Cardiac muscle cell (in vitro differentiated cells and primary cell): ENCODE data around the gene TPRG1. TPM values are rescaled to one million over a fixed set of nuclear protein-coding genes. Genes with fewer than 3 reads are reported as not detected.

Experiments
- DNase-seq, 2 donors: peaks; one replicate each; pipeline versions ENCODE4 v3.0.0 to v3.0.0-alpha.2; 2010 to 2017; ENCODE audit warnings: low read depth in 1 of 2, low spot score in 1 of 2
- H3K27ac ChIP-seq: fragments of 200-600 bp; sonication (generic); 2 replicates; pipeline ENCODE4 v1.5.1; 2016
- H3K27me3 ChIP-seq: fragments of 200-600 bp; sonication (generic); 2 replicates; pipeline ENCODE4 v1.6.0; 2016; ENCODE audit warnings: control low read depth
- H3K36me3 ChIP-seq: fragments of 200-600 bp; sonication (generic); 2 replicates; pipeline ENCODE4 v1.5.1; 2016; ENCODE audit warnings: control low read depth
- H3K4me1 ChIP-seq: fragments of 200-600 bp; sonication (generic); 2 replicates; pipeline ENCODE4 v1.8.1; 2017; ENCODE audit warnings: low read depth, mild to moderate bottlenecking, mixed run types
- H3K4me3 ChIP-seq: fragments of 200-600 bp; sonication (generic); 2 replicates; pipeline ENCODE4 v1.5.1; 2016; ENCODE audit warnings: mild to moderate bottlenecking
- H3K9me3 ChIP-seq: fragments of 200-600 bp; sonication (generic); 2 replicates; pipeline ENCODE4 v1.5.1; 2017; ENCODE audit warnings: low read depth, mild to moderate bottlenecking, control low read depth
- polyA plus RNA-seq: library from polyadenylated mRNA; unstranded; fragments of >200 nt; fragmentation: Nextera tagmentation; extraction: Ambion mirVana; gene quantifications from 2 replicates; pipeline ENCODE4 v1.2.1, GENCODE V29; 2016
- total RNA-seq: library from RNA; depleted of rRNA; stranded (reverse); fragments of >200 nt; gene quantifications from 2 replicates; pipeline ENCODE4 v1.2.3, GENCODE V29; 2016
- TF ChIP-seq, protein P1 (sequence below): IDR thresholded peaks from 2 replicates; pipeline ENCODE4 v1.5.1; 2012; ENCODE audit warnings: low read depth, mild to moderate bottlenecking, low read length

The TPRG1 gene
- total and polyA plus RNA-seq, 2 experiments from 2014 or later, result 0.09 to 0.48 TPM

- no peaks in the 10 kb centered on the region for H3K36me3 ChIP-seq
- no peaks in the 10 kb centered on the region for H3K27me3 ChIP-seq
- H3K9me3 ChIP-seq, result no peaks in the 10 kb centered on the region
- H3K27ac ChIP-seq, result no peak overlapping the region
- H3K4me1 ChIP-seq, result no peaks in the 10 kb centered on the region
- TF ChIP-seq, protein P1, sequence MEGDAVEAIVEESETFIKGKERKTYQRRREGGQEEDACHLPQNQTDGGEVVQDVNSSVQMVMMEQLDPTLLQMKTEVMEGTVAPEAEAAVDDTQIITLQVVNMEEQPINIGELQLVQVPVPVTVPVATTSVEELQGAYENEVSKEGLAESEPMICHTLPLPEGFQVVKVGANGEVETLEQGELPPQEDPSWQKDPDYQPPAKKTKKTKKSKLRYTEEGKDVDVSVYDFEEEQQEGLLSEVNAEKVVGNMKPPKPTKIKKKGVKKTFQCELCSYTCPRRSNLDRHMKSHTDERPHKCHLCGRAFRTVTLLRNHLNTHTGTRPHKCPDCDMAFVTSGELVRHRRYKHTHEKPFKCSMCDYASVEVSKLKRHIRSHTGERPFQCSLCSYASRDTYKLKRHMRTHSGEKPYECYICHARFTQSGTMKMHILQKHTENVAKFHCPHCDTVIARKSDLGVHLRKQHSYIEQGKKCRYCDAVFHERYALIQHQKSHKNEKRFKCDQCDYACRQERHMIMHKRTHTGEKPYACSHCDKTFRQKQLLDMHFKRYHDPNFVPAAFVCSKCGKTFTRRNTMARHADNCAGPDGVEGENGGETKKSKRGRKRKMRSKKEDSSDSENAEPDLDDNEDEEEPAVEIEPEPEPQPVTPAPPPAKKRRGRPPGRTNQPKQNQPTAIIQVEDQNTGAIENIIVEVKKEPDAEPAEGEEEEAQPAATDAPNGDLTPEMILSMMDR, result no peak
- no peak for DNase-seq
- H3K4me3 ChIP-seq, result no peak overlapping the region
These were observed 33.2 kb downstream of the TPRG1 start for GRCh38 chr3:189204937-189205336.

DNA sequence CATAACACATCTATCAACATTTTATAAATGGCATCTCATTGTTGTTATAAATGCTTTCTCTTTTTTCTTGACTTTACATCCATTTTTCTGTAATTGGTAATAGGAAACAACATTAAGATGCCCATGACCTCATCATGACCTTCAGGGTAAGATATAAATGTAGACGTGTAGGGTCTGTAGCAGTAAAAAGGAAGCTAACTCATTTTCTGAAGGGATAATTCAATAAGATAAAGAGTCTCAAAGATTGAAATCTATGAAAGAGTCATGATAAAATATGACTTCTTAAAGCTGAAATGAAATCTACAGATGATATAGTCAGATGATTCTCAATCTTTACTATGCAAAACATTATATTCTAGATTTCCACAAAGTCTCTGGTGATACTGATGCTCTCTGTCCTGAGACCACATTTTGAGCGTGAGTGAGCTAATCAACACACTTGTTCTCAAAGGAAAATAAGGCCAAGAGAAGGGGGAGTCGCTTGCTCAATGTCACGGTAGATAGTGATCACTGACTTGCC, 38.5 kb downstream of the TPRG1 start:
- TF ChIP-seq, protein P1, result no peak
- H3K27me3 ChIP-seq, result no peaks in the 10 kb centered on the region
- no peaks in the 10 kb centered on the region for H3K9me3 ChIP-seq
- DNase-seq, result no peak
- H3K27ac ChIP-seq, result no peak overlapping the region
- H3K36me3 ChIP-seq, result no peaks in the 10 kb centered on the region
- no peaks in the 10 kb centered on the region for H3K4me1 ChIP-seq
- no peak overlapping the region for H3K4me3 ChIP-seq

- Histone ChIP-seq H3K9me3 (no peaks in the 10 kb centered on the region), H3K27me3 (no peaks in the 10 kb centered on the region), H3K36me3 (no peaks in the 10 kb centered on the region), H3K27ac (no peak overlapping the region), H3K4me1 (no peaks in the 10 kb centered on the region), H3K4me3 (no peak overlapping the region)
- TF ChIP-seq, protein P1, result no peak
- DNase-seq, result no peak
These were observed 40.9 kb downstream of the TPRG1 start for GRCh38 chr3:189212681-189213080.

GRCh38 chr3:189214651-189215050, 42.9 kb downstream of the TPRG1 start:
- no peaks in the 10 kb centered on the region for H3K4me1 ChIP-seq
- H3K4me3 ChIP-seq, result no peak overlapping the region

DNA sequence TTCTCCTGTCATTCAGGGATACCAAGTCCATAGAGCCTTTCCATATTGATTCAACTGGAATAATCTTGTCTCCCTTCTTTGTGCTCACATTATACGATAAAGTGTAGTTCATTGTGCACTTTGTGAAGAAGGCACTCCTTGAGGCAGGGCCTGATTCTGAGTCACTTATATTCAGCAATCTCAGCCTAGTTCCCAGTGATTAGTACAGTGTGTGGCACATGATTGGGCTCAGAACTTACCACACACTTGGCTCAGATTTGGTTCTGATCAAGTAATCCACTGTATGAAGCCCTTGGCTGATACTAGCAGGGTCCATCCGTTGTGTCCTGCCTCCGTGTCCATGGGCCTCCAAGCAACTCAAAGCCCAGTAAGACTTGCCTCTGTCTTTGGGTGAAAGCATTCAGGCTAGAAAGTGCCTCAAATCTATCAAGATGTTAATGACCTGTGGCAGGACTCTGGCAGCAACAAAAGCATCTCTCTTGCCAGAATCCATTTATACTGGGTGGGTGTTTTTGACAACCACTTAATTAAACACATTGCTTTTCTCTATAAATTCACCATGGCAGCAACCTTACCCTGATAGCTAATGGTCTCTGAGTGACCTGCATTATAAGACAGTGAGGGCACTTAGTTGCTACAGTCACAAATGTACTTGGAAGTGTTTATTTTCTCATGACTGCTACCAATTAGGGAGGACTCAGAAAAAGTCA, 51.3 kb downstream of the TPRG1 start:
- TF ChIP-seq, protein P1, result no peak
- Histone ChIP-seq H3K9me3 (no peaks in the 10 kb centered on the region), H3K4me1 (no peaks in the 10 kb centered on the region), H3K27ac (no peak overlapping the region), H3K27me3 (no peaks in the 10 kb centered on the region), H3K4me3 (no peak overlapping the region), H3K36me3 (no peaks in the 10 kb centered on the region)
- DNase-seq, result no peak

More at GRCh38 chr3:189214651-189215050, 42.9 kb downstream of the TPRG1 start:
- Histone ChIP-seq H3K27ac (no peak overlapping the region), H3K36me3 (no peaks in the 10 kb centered on the region), H3K27me3 (no peaks in the 10 kb centered on the region), H3K9me3 (no peaks in the 10 kb centered on the region)
- DNase-seq, result no peak
- TF ChIP-seq, protein P1, result no peak
